ENCODE results near the gene TDO2. TPM values are rescaled to one million over a fixed set of nuclear protein-coding genes. Genes with fewer than 3 reads are reported as not detected.

The TDO2 gene
- total and polyA plus RNA-seq, 2 experiments from 2014 or later: 149 to 253 TPM

DNA sequence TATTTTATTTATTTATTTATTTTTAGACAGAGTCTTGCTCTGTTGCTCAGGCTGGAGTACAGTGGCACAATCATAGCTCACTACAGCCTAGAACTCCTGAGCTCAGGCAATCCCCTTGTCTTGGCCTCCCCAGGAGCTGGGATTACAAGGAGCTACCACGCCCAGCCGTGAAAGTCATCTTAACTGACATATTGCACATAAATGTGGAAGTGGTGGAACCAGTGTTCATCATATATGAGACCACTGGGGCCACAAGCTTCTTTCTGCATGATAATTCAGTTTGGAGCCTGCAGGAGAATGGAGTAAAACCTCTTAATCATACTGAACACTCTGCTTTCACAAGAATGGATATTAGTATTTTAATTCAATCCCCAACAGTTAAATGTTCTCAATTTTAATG is 62.7 kb downstream of the TDO2 start:
- Histone ChIP-seq H3K27me3 (no peaks in the 10 kb centered on the region), H3K36me3 (replicated peaks; ENCODE audit: insufficient read depth, low read depth) (no peaks in the 10 kb centered on the region), H3K79me2 (no peaks in the 10 kb centered on the region), H2AFZ (no peak overlapping the region), H3K27ac (no peak overlapping the region), H4K20me1 (ENCODE audit: insufficient read depth, poor library complexity, severe bottlenecking) (no peaks in the 10 kb centered on the region), H3K4me3 (no peak overlapping the region), H3K4me1 (ENCODE audit: insufficient read depth) (no peaks in the 10 kb centered on the region), H3K9me2 (replicated peaks; ENCODE audit: insufficient read depth) (no peaks in the 10 kb centered on the region), H3K4me2 (no peak overlapping the region), H3K9me3 (ENCODE audit: low read depth) (no peaks in the 10 kb centered on the region)
- no peak for DNase-seq (ENCODE audit: low spot score)
- TF ChIP-seq, protein P1, sequence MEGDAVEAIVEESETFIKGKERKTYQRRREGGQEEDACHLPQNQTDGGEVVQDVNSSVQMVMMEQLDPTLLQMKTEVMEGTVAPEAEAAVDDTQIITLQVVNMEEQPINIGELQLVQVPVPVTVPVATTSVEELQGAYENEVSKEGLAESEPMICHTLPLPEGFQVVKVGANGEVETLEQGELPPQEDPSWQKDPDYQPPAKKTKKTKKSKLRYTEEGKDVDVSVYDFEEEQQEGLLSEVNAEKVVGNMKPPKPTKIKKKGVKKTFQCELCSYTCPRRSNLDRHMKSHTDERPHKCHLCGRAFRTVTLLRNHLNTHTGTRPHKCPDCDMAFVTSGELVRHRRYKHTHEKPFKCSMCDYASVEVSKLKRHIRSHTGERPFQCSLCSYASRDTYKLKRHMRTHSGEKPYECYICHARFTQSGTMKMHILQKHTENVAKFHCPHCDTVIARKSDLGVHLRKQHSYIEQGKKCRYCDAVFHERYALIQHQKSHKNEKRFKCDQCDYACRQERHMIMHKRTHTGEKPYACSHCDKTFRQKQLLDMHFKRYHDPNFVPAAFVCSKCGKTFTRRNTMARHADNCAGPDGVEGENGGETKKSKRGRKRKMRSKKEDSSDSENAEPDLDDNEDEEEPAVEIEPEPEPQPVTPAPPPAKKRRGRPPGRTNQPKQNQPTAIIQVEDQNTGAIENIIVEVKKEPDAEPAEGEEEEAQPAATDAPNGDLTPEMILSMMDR (IDR thresholded peaks at IDR 0.05; ENCODE audit: poor library complexity): no peak
- TF ChIP-seq EZH2phosphoT487 (IDR thresholded peaks at IDR 0.05; ENCODE audit: low read depth, severe bottlenecking, unreplicated experiment) (no peak), EZH2 (IDR thresholded peaks at IDR 0.05; ENCODE audit: borderline replicate concordance) (no peak)
- WGBS (ENCODE audit: low lambda C conversion rate, missing lambda C conversion rate): 95% methylated on average over 2 of the region's 2 CpGs

- no peak overlapping the region for H3K4me2 ChIP-seq
- no peaks in the 10 kb centered on the region for H3K9me3 ChIP-seq (ENCODE audit: low read depth)
- no peak for DNase-seq (ENCODE audit: low spot score)
- TF ChIP-seq EZH2 (IDR thresholded peaks at IDR 0.05; ENCODE audit: borderline replicate concordance): no peak
- no peak for TF ChIP-seq EZH2phosphoT487 (IDR thresholded peaks at IDR 0.05; ENCODE audit: low read depth, severe bottlenecking, unreplicated experiment)
- TF ChIP-seq, protein P1 (IDR thresholded peaks at IDR 0.05; ENCODE audit: poor library complexity): no peak
- no peaks in the 10 kb centered on the region for H3K79me2 ChIP-seq
- no peaks in the 10 kb centered on the region for H4K20me1 ChIP-seq (ENCODE audit: insufficient read depth, poor library complexity, severe bottlenecking)
- H3K27me3 ChIP-seq: no peaks in the 10 kb centered on the region
- H3K4me1 ChIP-seq (ENCODE audit: insufficient read depth): no peaks in the 10 kb centered on the region
- no peak overlapping the region for H2AFZ ChIP-seq
- no peak overlapping the region for H3K4me3 ChIP-seq
- WGBS (ENCODE audit: low lambda C conversion rate, missing lambda C conversion rate): 66% methylated on average over 3 of the region's 3 CpGs
- H3K9me2 ChIP-seq (replicated peaks; ENCODE audit: insufficient read depth): no peaks in the 10 kb centered on the region
- H3K27ac ChIP-seq: no peak overlapping the region
- H3K36me3 ChIP-seq (replicated peaks; ENCODE audit: insufficient read depth, low read depth): no peaks in the 10 kb centered on the region
These were observed 63.4 kb downstream of the TDO2 start for GRCh38 chr4:155966731-155967395.

Other genes with a start within 250 kb of the TDO2 start
- gene GUCY1A1, start 236.8 kb upstream of the TDO2 start, total RNA-seq: 41.2 and 44.9 TPM in 2 replicates
- 25.7 and 27.7 TPM in 2 replicates for gene GUCY1A1, start 236.8 kb upstream of the TDO2 start, polyA plus RNA-seq
- gene GUCY1B1, start 144.7 kb upstream of the TDO2 start, total RNA-seq: 15.0 and 16.7 TPM in 2 replicates
- gene GUCY1B1, start 144.7 kb upstream of the TDO2 start, polyA plus RNA-seq: 6.2 and 8.6 TPM in 2 replicates
- 0.20 TPM in 1 of 2 replicates, not detected in the other for gene ASIC5, start 37.4 kb upstream of the TDO2 start, total RNA-seq
- not detected in 2 replicates for gene ASIC5, start 37.4 kb upstream of the TDO2 start, polyA plus RNA-seq
- 25.6 and 28.2 TPM in 2 replicates for gene CTSO, start 50.2 kb downstream of the TDO2 start, total RNA-seq
- 14.9 and 16.4 TPM in 2 replicates for gene CTSO, start 50.2 kb downstream of the TDO2 start, polyA plus RNA-seq